ENCODE measurements around the gene SMYD4.

DNA sequence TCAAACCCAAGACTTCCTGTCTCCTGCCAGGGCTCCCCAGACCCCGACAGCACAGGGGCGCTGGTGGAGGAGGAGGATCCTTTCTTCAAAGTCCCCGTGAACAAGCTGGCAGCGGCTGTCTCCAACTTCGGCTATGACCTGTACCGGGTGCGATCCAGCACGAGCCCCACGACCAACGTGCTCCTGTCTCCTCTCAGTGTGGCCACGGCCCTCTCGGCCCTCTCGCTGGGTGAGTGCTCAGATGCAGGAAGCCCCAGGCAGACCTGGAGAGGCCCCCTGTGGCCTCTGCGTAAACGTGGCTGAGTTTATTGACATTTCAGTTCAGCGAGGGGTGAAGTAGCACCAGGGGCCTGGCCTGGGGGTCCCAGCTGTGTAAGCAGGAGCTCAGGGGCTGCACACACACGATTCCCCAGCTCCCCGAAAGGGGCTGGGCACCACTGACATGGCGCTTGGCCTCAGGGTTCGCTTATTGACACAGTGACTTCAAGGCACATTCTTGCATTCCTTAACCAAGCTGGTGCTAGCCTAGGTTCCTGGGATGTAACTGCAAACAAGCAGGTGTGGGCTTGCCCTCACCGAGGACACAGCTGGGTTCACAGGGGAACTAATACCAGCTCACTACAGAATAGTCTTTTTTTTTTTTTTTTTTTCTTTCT is 59.8 kb downstream of the SMYD4 start:
- TF ChIP-seq WHSC1 (IDR thresholded peaks at IDR 0.05; ENCODE audit: low read length) (no peak), BMI1 (IDR thresholded peaks at IDR 0.05; ENCODE audit: low read length) (no peak), ZNF324 (CRISPR knock-in tag; IDR thresholded peaks at IDR 0.05) (no peak), RNF2 (IDR thresholded peaks at IDR 0.05) (no peak)
- TF ChIP-seq, protein P1, sequence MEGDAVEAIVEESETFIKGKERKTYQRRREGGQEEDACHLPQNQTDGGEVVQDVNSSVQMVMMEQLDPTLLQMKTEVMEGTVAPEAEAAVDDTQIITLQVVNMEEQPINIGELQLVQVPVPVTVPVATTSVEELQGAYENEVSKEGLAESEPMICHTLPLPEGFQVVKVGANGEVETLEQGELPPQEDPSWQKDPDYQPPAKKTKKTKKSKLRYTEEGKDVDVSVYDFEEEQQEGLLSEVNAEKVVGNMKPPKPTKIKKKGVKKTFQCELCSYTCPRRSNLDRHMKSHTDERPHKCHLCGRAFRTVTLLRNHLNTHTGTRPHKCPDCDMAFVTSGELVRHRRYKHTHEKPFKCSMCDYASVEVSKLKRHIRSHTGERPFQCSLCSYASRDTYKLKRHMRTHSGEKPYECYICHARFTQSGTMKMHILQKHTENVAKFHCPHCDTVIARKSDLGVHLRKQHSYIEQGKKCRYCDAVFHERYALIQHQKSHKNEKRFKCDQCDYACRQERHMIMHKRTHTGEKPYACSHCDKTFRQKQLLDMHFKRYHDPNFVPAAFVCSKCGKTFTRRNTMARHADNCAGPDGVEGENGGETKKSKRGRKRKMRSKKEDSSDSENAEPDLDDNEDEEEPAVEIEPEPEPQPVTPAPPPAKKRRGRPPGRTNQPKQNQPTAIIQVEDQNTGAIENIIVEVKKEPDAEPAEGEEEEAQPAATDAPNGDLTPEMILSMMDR (IDR thresholded peaks at IDR 0.05 in 2 of 3, conservative IDR thresholded peaks at IDR 0.05 in 1 of 3; ENCODE audit: insufficient read depth in 2 of 3, low read depth in 1 of 3, low read length in 3 of 3): no peak

Data from K562 (cell line).